ENCODE results near the gene SECISBP2L. TPM values are rescaled to one million over a fixed set of nuclear protein-coding genes. Genes with fewer than 3 reads are reported as not detected.

Gene SECISBP2L
- total and polyA plus RNA-seq, 9 of the 15 experiments (the other 6 are each of a cell fraction or from before 2014, with no cell fraction given) = 0.55 to 14.1 (median 10.4) TPM

- DNase-seq (ENCODE audit: extremely low read depth in 1 of 4, low spot score in 3 of 4) (no peak), FAIRE-seq (no peak), ATAC-seq (no peak)
- Histone ChIP-seq H3K9me3 (replicated peaks; ENCODE audit: control insufficient read depth, insufficient read depth, low read depth, low read length) (no peaks in the 10 kb centered on the region), H3K4me3 (no peak overlapping the region), H3K79me2 (ENCODE audit: control insufficient read depth, insufficient read depth, low read length) (no peaks in the 10 kb centered on the region), H3K4me2 (ENCODE audit: insufficient read depth, low read length) (no peak overlapping the region), H2AFZ (ENCODE audit: low read depth, low read length) (no peak overlapping the region), H3K9me1 (ENCODE audit: control insufficient read depth, insufficient read depth, low read length) (no peaks in the 10 kb centered on the region), H3K27me3 (ENCODE audit: control insufficient read depth in 2 of 2, insufficient read depth in 2 of 2, low read length in 2 of 2) (no peaks in the 10 kb centered on the region), H3K9ac (ENCODE audit: insufficient read depth in 1 of 2, low read depth in 2 of 2, low read length in 2 of 2) (no peak overlapping the region), H3K4me1 (replicated peaks in 1 of 2; ENCODE audit: control insufficient read depth in 2 of 2, insufficient read depth in 2 of 2, low read length in 2 of 2) (no peaks in the 10 kb centered on the region; a peak in 1 of 5 replicates), H4K20me1 (replicated peaks; ENCODE audit: control insufficient read depth, insufficient read depth, low read length) (no peaks in the 10 kb centered on the region), H3K36me3 (ENCODE audit: control insufficient read depth, insufficient read depth, low read length) (no peaks in the 10 kb centered on the region), H3K27ac (ENCODE audit: extremely low read depth, low read depth, low read length) (no peak overlapping the region)
- no peak for TF ChIP-seq ZNF830 (CRISPR knock-in tag; IDR thresholded peaks at IDR 0.05)
- peak in 1 of 2 experiments; percentile 31; a peak in 1 of 4 replicates for TF ChIP-seq KDM1A (IDR thresholded peaks at IDR 0.05)
- TF ChIP-seq ZNF609 (CRISPR knock-in tag; IDR thresholded peaks at IDR 0.05; ENCODE audit: borderline replicate concordance) = no peak
- no peak for TF ChIP-seq JUND (IDR thresholded peaks at IDR 0.05; ENCODE audit: borderline replicate concordance, low read depth, low read length)
- no peak for TF ChIP-seq JUND (tag; IDR thresholded peaks at IDR 0.05; ENCODE audit: borderline replicate concordance, low read depth, low read length)
- no peak for TF ChIP-seq ELF2 (CRISPR knock-in tag; IDR thresholded peaks at IDR 0.05)
- ChIA-PET CTCF (ENCODE audit: low intra/inter-chr PET ratio) (no interaction called here), POLR2A (interaction anchor here (0.8 to 1.1 kb wide), 2 partner anchors 8 to 10 kb away, joined by 3 read pairs; no protein-coding TSS in a partner anchor)
- intact Hi-C loops (cut with micrococcal nuclease) (loop anchor here (5.0 kb wide), 1 partner anchor 163 kb away; no protein-coding TSS in a partner anchor), in situ Hi-C loops (cut with MboI) (no loop called here)
- WGBS (ENCODE audit: insufficient coverage, low coverage, missing lambda C conversion rate) = 10% methylated on average over 7 of the region's 7 CpGs
- no TSS peak for BruUV-seq (replicated peaks)
Observed at GRCh38 chr15:48984021-48984710, 62.1 kb downstream of the SECISBP2L start.
